ENCODE measurements around the gene OR4B1. TPM values are rescaled to one million over a fixed set of nuclear protein-coding genes. Genes with fewer than 3 reads are reported as not detected.

The OR4B1 gene
- total and polyA plus RNA-seq, 2 donors (not counting 1 experiment from before 2014, with no cell fraction given): not detected

GRCh38 chr11:48261600-48261999 lies 45.0 kb downstream of the OR4B1 start:
- ChIA-PET CTCF (no interaction called here), POLR2A (no interaction called here)
- WGBS (ENCODE audit: insufficient coverage): no CpG with 5 or more reads among the region's 2 CpGs
- Histone ChIP-seq H3K4me1 (ENCODE audit: control insufficient read depth in 2 of 2, insufficient read depth in 2 of 2, low read length in 2 of 2) (no peaks in the 10 kb centered on the region), H3K27ac (ENCODE audit: low read length in 2 of 2) (no peak overlapping the region), H3K4me3 (ENCODE audit: control extremely low read depth in 1 of 5, extremely low read depth in 1 of 5, insufficient read depth in 1 of 5, low read depth in 2 of 5, low read length in 4 of 5) (no peak overlapping the region), H2AFZ (ENCODE audit: insufficient read depth, low read depth, low read length, poor library complexity, severe bottlenecking) (no peak overlapping the region), H3K27me3 (replicated peaks in 1 of 4; ENCODE audit: control extremely low read depth in 1 of 4, control insufficient read depth in 3 of 4, insufficient read depth in 4 of 4, low read length in 3 of 4) (peaks cover 0 to 8% (median 1%) of the 10 kb centered on the region in 4 experiments), H3K79me2 (ENCODE audit: control insufficient read depth, insufficient read depth, low read length) (no peaks in the 10 kb centered on the region), H4K20me1 (ENCODE audit: control insufficient read depth, insufficient read depth, low read length, poor library complexity, severe bottlenecking) (no peaks in the 10 kb centered on the region), H3K4me2 (replicated peaks; ENCODE audit: low read depth, low read length, poor library complexity, severe bottlenecking) (no peak overlapping the region), H3K9ac (ENCODE audit: low read length) (no peak overlapping the region), H3K36me3 (replicated peaks in 1 of 2; ENCODE audit: control extremely low read depth in 1 of 2, control insufficient read depth in 1 of 2, extremely low read depth in 1 of 2, insufficient read depth in 2 of 2, low read length in 1 of 2) (no peaks in the 10 kb centered on the region), H3K9me3 (ENCODE audit: control extremely low read depth in 1 of 3, control insufficient read depth in 2 of 3, insufficient read depth in 1 of 3, low read length in 2 of 3) (no peaks in the 10 kb centered on the region)
- ATAC-seq (ENCODE audit: low read depth): no peak
- Mint-ChIP-seq H3K27me3 (peaks cover 24% of the 10 kb centered on the region), H3K4me3 (no peak overlapping the region), H3K4me1 (no peaks in the 10 kb centered on the region), H3K9me3 (ENCODE audit: insufficient read depth) (no peaks in the 10 kb centered on the region), H3K27ac (no peak overlapping the region)
- DNase-seq: no peak
- intact Hi-C loops (cut with micrococcal nuclease): no loop called here
- TF ChIP-seq EZH2 (IDR thresholded peaks at IDR 0.05; ENCODE audit: borderline replicate concordance, insufficient read depth, low read depth, low read length, poor library complexity, severe bottlenecking) (no peak), CTCF (IDR thresholded peaks at IDR 0.05) (no peak)

- Mint-ChIP-seq H3K4me1 (no peaks in the 10 kb centered on the region), H3K27me3 (peaks cover 9% of the 10 kb centered on the region), H3K4me3 (no peak within 1 kb of the TSS), H3K27ac (no peak within 1 kb of the TSS), H3K9me3 (ENCODE audit: insufficient read depth) (no peaks in the 10 kb centered on the region)
- Histone ChIP-seq H2AFZ (ENCODE audit: insufficient read depth, low read depth, low read length, poor library complexity, severe bottlenecking) (no peak within 1 kb of the TSS), H3K9ac (ENCODE audit: low read length) (no peak within 1 kb of the TSS), H3K36me3 (replicated peaks in 1 of 2; ENCODE audit: control extremely low read depth in 1 of 2, control insufficient read depth in 1 of 2, extremely low read depth in 1 of 2, insufficient read depth in 2 of 2, low read length in 1 of 2) (no peaks in the 10 kb centered on the region), H3K79me2 (ENCODE audit: control insufficient read depth, insufficient read depth, low read length) (no peaks in the 10 kb centered on the region), H3K4me2 (replicated peaks; ENCODE audit: low read depth, low read length, poor library complexity, severe bottlenecking) (no peak within 1 kb of the TSS), H3K27me3 (replicated peaks in 1 of 4; ENCODE audit: control extremely low read depth in 1 of 4, control insufficient read depth in 3 of 4, insufficient read depth in 4 of 4, low read length in 3 of 4) (no peaks in the 10 kb centered on the region), H4K20me1 (ENCODE audit: control insufficient read depth, insufficient read depth, low read length, poor library complexity, severe bottlenecking) (no peaks in the 10 kb centered on the region), H3K4me3 (ENCODE audit: control extremely low read depth in 1 of 5, extremely low read depth in 1 of 5, insufficient read depth in 1 of 5, low read depth in 2 of 5, low read length in 4 of 5) (no peak within 1 kb of the TSS), H3K9me3 (ENCODE audit: control extremely low read depth in 1 of 3, control insufficient read depth in 2 of 3, insufficient read depth in 1 of 3, low read length in 2 of 3) (no peaks in the 10 kb centered on the region), H3K4me1 (ENCODE audit: control insufficient read depth in 2 of 2, insufficient read depth in 2 of 2, low read length in 2 of 2) (no peaks in the 10 kb centered on the region), H3K27ac (ENCODE audit: low read length in 2 of 2) (no peak within 1 kb of the TSS)
- TF ChIP-seq EZH2 (IDR thresholded peaks at IDR 0.05; ENCODE audit: borderline replicate concordance, insufficient read depth, low read depth, low read length, poor library complexity, severe bottlenecking): no peak
- no peak for TF ChIP-seq CTCF (IDR thresholded peaks at IDR 0.05)
- CTCF ChIA-PET: no interaction called here
- POLR2A ChIA-PET: no interaction called here
- no peak for DNase-seq
- ATAC-seq (ENCODE audit: low read depth): no peak
- 70% methylated on average over 2 of the region's 3 CpGs for WGBS (ENCODE audit: insufficient coverage)
- intact Hi-C loops (cut with micrococcal nuclease): no loop called here
These were observed 46.9 kb downstream of the OR4B1 start, which contains the start of gene OR4X1 for GRCh38 chr11:48263423-48263911. Gene OR4X1, plus strand, starts transcription at chr11:48263861. Its CDS starts 0 bp downstream, at chr11:48263861.

Other genes with a start within 250 kb of the OR4B1 start
- gene PTPRJ, start 236.3 kb upstream of the OR4B1 start, total RNA-seq: 20.0 and 20.3 TPM in 2 replicates
- 11.2 and 14.9 TPM in 2 replicates for gene PTPRJ, start 236.3 kb upstream of the OR4B1 start, polyA plus RNA-seq
- gene OR4X2, start 28.3 kb downstream of the OR4B1 start, total RNA-seq: not detected in 2 replicates
- gene OR4X2, start 28.3 kb downstream of the OR4B1 start, polyA plus RNA-seq: not detected in 2 replicates
- gene OR4X1, start 47.1 kb downstream of the OR4B1 start, total RNA-seq: not detected in 2 replicates
- not detected in 2 replicates for gene OR4X1, start 47.1 kb downstream of the OR4B1 start, polyA plus RNA-seq
- not detected in 2 replicates for gene OR4S1, start 89.4 kb downstream of the OR4B1 start, total RNA-seq
- gene OR4S1, start 89.4 kb downstream of the OR4B1 start, polyA plus RNA-seq: not detected in 2 replicates
- gene OR4C3, start 108.1 kb downstream of the OR4B1 start, total RNA-seq: not detected in 2 replicates
- not detected in 2 replicates for gene OR4C3, start 108.1 kb downstream of the OR4B1 start, polyA plus RNA-seq
- gene OR4C5, start 149.7 kb downstream of the OR4B1 start, total RNA-seq: not detected in 2 replicates
- gene OR4C5, start 149.7 kb downstream of the OR4B1 start, polyA plus RNA-seq: not detected in 2 replicates

Data from B cell (primary cell).